Measurements from ENCODE around the gene WWOX. TPM values are rescaled to one million over a fixed set of nuclear protein-coding genes. Genes with fewer than 3 reads are reported as not detected.

WWOX gene
- polyA plus RNA-seq, 4 donors = 4.9 to 15.8 (median 7.0) TPM

DNA sequence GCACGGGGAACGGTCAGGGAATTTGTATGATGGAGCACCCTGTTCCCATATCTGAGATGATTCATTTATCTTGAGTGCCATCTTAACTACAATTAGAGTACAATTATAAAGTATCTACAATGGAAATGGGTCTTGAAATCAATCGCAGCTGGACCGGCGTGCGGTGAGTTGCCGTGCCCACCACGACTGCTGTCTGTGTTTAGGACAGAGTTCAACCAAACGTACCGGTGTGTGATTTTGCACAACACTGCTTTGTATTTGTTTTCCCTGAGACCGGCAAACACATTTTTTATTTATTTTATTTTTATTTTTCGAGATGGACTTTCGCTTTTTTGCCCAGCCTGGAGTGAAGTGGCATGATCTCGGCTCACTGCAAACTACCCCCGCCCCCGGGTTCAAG, 457.0 kb downstream of the WWOX start:
- Histone ChIP-seq H3K9me3 (ENCODE audit: control insufficient read depth in 2 of 2, insufficient read depth in 1 of 2, low read depth in 1 of 2, low read length in 1 of 2) (peaks cover 0 to 3% of the 10 kb centered on the region in 2 donors), H3K27me3 (ENCODE audit: control insufficient read depth in 3 of 3, insufficient read depth in 3 of 3, low read length in 3 of 3) (no peaks in the 10 kb centered on the region), H3K27ac (ENCODE audit: low read depth in 1 of 3, low read length in 2 of 3) (no peak overlapping the region), H3K36me3 (ENCODE audit: control insufficient read depth in 3 of 3, insufficient read depth in 2 of 3, low read depth in 1 of 3, low read length in 3 of 3) (no peaks in the 10 kb centered on the region), H3K4me1 (ENCODE audit: control insufficient read depth in 3 of 3, insufficient read depth in 2 of 3, low read depth in 1 of 3, low read length in 2 of 3) (peaks cover 0 to 3% (median 0%) of the 10 kb centered on the region in 3 donors), H3K4me3 (ENCODE audit: low read depth in 1 of 3, low read length in 3 of 3) (no peak overlapping the region)
- DNase-seq (no peak), FAIRE-seq (no peak)
- 94 to 96% (median 96%) methylated on average over 16 of the region's 16 CpGs for WGBS, 3 donors

GRCh38 chr16:78560997-78561396, 461.5 kb downstream of the WWOX start:
- WGBS, 3 donors = 95 to 96% (median 96%) methylated on average over 1 of the region's 1 CpG
- no peak for DNase-seq
- no peak for FAIRE-seq
- Histone ChIP-seq H3K4me1 (ENCODE audit: control insufficient read depth in 3 of 3, insufficient read depth in 2 of 3, low read depth in 1 of 3, low read length in 2 of 3) (no peaks in the 10 kb centered on the region), H3K27ac (ENCODE audit: low read depth in 1 of 3, low read length in 2 of 3) (no peak overlapping the region), H3K4me3 (ENCODE audit: low read depth in 1 of 3, low read length in 3 of 3) (no peak overlapping the region), H3K27me3 (ENCODE audit: control insufficient read depth in 3 of 3, insufficient read depth in 3 of 3, low read length in 3 of 3) (no peaks in the 10 kb centered on the region), H3K9me3 (ENCODE audit: control insufficient read depth in 2 of 2, insufficient read depth in 1 of 2, low read depth in 1 of 2, low read length in 1 of 2) (peaks cover 0 to 6% of the 10 kb centered on the region in 2 donors), H3K36me3 (ENCODE audit: control insufficient read depth in 3 of 3, insufficient read depth in 2 of 3, low read depth in 1 of 3, low read length in 3 of 3) (no peaks in the 10 kb centered on the region)

GRCh38 chr16:78562111-78562510, 462.7 kb downstream of the WWOX start:
- no peak for FAIRE-seq
- no peaks in the 10 kb centered on the region for H3K27me3 ChIP-seq (ENCODE audit: control insufficient read depth in 3 of 3, insufficient read depth in 3 of 3, low read length in 3 of 3)
- no peaks in the 10 kb centered on the region for H3K36me3 ChIP-seq (ENCODE audit: control insufficient read depth in 3 of 3, insufficient read depth in 2 of 3, low read depth in 1 of 3, low read length in 3 of 3)
- H3K4me3 ChIP-seq (ENCODE audit: low read depth in 1 of 3, low read length in 3 of 3) = no peak overlapping the region
- WGBS, 3 donors = 84 to 95% (median 89%) methylated on average over 6 of the region's 6 CpGs
- no peak overlapping the region for H3K27ac ChIP-seq (ENCODE audit: low read depth in 1 of 3, low read length in 2 of 3)
- H3K9me3 ChIP-seq (ENCODE audit: control insufficient read depth in 2 of 2, insufficient read depth in 1 of 2, low read depth in 1 of 2, low read length in 1 of 2) = peaks cover 0 to 6% of the 10 kb centered on the region in 2 donors
- no peak for DNase-seq
- no peaks in the 10 kb centered on the region for H3K4me1 ChIP-seq (ENCODE audit: control insufficient read depth in 3 of 3, insufficient read depth in 2 of 3, low read depth in 1 of 3, low read length in 2 of 3)

DNA sequence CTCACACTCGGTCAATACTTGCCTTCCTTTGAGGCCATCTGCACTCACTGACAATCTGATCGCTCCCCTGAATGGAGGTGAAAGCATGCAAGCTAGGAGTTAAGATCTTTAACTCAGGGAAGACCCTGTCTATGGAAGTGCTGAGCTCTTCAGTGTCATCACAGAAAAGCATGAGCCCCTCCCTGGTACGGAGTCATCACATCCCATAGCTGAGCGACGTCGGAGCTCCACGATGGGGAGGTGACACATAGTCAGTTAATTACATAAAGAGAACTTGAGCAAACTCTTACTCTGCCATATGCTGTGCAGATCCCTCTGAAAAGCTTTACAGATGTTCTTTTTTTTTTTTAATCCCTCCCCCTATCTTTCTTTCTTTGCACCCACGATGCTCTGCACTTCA, 463.2 kb downstream of the WWOX start:
- peaks cover 0 to 6% of the 10 kb centered on the region in 2 donors for H3K9me3 ChIP-seq (ENCODE audit: control insufficient read depth in 2 of 2, insufficient read depth in 1 of 2, low read depth in 1 of 2, low read length in 1 of 2)
- WGBS, 3 donors = 89 to 92% (median 91%) methylated on average over 8 of the region's 8 CpGs
- H3K4me3 ChIP-seq (ENCODE audit: low read depth in 1 of 3, low read length in 3 of 3) = no peak overlapping the region
- FAIRE-seq (no peak), DNase-seq (no peak)
- no peak overlapping the region for H3K27ac ChIP-seq (ENCODE audit: low read depth in 1 of 3, low read length in 2 of 3)
- no peaks in the 10 kb centered on the region for H3K36me3 ChIP-seq (ENCODE audit: control insufficient read depth in 3 of 3, insufficient read depth in 2 of 3, low read depth in 1 of 3, low read length in 3 of 3)
- no peaks in the 10 kb centered on the region for H3K27me3 ChIP-seq (ENCODE audit: control insufficient read depth in 3 of 3, insufficient read depth in 3 of 3, low read length in 3 of 3)
- H3K4me1 ChIP-seq (ENCODE audit: control insufficient read depth in 3 of 3, insufficient read depth in 2 of 3, low read depth in 1 of 3, low read length in 2 of 3) = no peaks in the 10 kb centered on the region

- DNase-seq (no peak), FAIRE-seq (no peak)
- Histone ChIP-seq H3K27ac (ENCODE audit: low read depth in 1 of 3, low read length in 2 of 3) (no peak overlapping the region), H3K36me3 (ENCODE audit: control insufficient read depth in 3 of 3, insufficient read depth in 2 of 3, low read depth in 1 of 3, low read length in 3 of 3) (no peaks in the 10 kb centered on the region), H3K27me3 (ENCODE audit: control insufficient read depth in 3 of 3, insufficient read depth in 3 of 3, low read length in 3 of 3) (no peaks in the 10 kb centered on the region), H3K9me3 (ENCODE audit: control insufficient read depth in 2 of 2, insufficient read depth in 1 of 2, low read depth in 1 of 2, low read length in 1 of 2) (peaks cover 0 to 6% of the 10 kb centered on the region in 2 donors), H3K4me1 (ENCODE audit: control insufficient read depth in 3 of 3, insufficient read depth in 2 of 3, low read depth in 1 of 3, low read length in 2 of 3) (no peaks in the 10 kb centered on the region), H3K4me3 (ENCODE audit: low read depth in 1 of 3, low read length in 3 of 3) (no peak overlapping the region)
- WGBS, 3 donors = 90 to 93% (median 92%) methylated on average over 7 of the region's 7 CpGs
Measured at GRCh38 chr16:78563905-78564304, 464.5 kb downstream of the WWOX start.

- no peaks in the 10 kb centered on the region for H3K36me3 ChIP-seq (ENCODE audit: control insufficient read depth in 3 of 3, insufficient read depth in 2 of 3, low read depth in 1 of 3, low read length in 3 of 3)
- H3K27ac ChIP-seq (ENCODE audit: low read depth in 1 of 3, low read length in 2 of 3) = no peak overlapping the region
- no peaks in the 10 kb centered on the region for H3K4me1 ChIP-seq (ENCODE audit: control insufficient read depth in 3 of 3, insufficient read depth in 2 of 3, low read depth in 1 of 3, low read length in 2 of 3)
- DNase-seq = no peak
- no peak for FAIRE-seq
- no peaks in the 10 kb centered on the region for H3K27me3 ChIP-seq (ENCODE audit: control insufficient read depth in 3 of 3, insufficient read depth in 3 of 3, low read length in 3 of 3)
- H3K9me3 ChIP-seq (ENCODE audit: control insufficient read depth in 2 of 2, insufficient read depth in 1 of 2, low read depth in 1 of 2, low read length in 1 of 2) = peaks cover 0 to 3% of the 10 kb centered on the region in 2 donors
- H3K4me3 ChIP-seq (ENCODE audit: low read depth in 1 of 3, low read length in 3 of 3) = no peak overlapping the region
- WGBS, 3 donors = 76 to 87% (median 76%) methylated on average over 5 of the region's 5 CpGs
Measured at GRCh38 chr16:78566397-78567073, 467.1 kb downstream of the WWOX start.

DNA sequence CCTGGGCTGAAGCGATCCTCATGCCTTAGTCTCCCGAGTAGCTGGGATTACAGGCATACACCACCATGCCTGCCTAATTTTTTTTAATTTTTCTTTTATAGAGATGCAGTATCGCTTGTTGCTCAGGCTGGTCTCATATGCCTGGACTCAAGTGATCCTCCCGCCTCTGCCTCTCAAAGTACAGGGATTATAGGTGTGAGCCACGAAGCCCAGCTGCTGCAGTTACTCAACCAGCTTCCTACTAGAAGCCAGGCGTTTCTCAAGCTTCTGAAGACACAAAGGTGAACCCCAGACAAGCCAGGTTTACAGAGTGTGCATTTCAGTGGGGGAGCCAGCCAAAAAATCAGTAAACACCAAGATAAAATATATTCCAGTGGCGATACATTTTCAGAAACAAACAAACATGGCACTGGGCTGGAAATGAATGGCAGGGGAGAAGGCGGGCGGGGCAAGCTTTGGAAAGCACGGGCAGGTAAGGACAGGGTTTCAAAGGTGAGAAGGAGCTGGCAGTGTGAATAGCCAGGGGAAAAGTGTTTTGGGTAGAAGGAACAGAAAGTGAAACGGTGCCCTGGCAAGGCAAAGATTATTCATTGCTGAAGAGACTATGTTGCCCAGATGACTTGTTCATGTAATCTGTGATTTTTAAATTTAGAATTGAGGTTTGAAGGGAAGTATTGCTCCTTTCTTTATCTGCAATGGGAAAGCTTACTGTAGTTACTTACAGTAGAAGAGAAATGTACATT, 471.1 kb downstream of the WWOX start:
- no peak for FAIRE-seq
- H3K9me3 ChIP-seq (ENCODE audit: control insufficient read depth in 2 of 2, insufficient read depth in 1 of 2, low read depth in 1 of 2, low read length in 1 of 2) = peaks cover 0 to 6% of the 10 kb centered on the region in 2 donors

DNA sequence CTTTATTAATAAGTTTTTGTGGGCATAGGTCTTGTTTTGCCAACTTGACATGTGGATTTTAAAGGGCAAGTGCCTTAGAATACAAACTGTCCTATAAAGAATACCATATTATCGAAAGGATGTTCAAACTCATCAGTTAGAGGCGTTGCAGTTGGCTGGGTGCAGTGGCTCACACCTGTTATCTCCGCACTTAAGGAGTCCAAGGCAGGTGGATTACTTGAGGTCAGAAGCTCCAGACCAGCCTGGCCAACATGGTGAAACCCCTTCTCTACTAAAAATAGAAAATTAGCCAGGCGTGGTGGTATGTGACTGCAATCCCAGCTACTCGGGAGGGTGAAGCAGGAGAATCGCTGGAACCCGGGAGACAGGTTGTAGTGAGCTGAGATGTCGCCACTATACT, 472.0 kb downstream of the WWOX start:
- peaks cover 0 to 3% of the 10 kb centered on the region in 2 donors for H3K9me3 ChIP-seq (ENCODE audit: control insufficient read depth in 2 of 2, insufficient read depth in 1 of 2, low read depth in 1 of 2, low read length in 1 of 2)
- H3K4me1 ChIP-seq (ENCODE audit: control insufficient read depth in 3 of 3, insufficient read depth in 2 of 3, low read depth in 1 of 3, low read length in 2 of 3) = no peaks in the 10 kb centered on the region
- WGBS, 3 donors = 94 to 95% (median 94%) methylated on average over 8 of the region's 8 CpGs
- FAIRE-seq (no peak), DNase-seq (no peak)
- no peaks in the 10 kb centered on the region for H3K36me3 ChIP-seq (ENCODE audit: control insufficient read depth in 3 of 3, insufficient read depth in 2 of 3, low read depth in 1 of 3, low read length in 3 of 3)
- H3K27ac ChIP-seq (ENCODE audit: low read depth in 1 of 3, low read length in 2 of 3) = no peak overlapping the region
- H3K27me3 ChIP-seq (ENCODE audit: control insufficient read depth in 3 of 3, insufficient read depth in 3 of 3, low read length in 3 of 3) = no peaks in the 10 kb centered on the region
- no peak overlapping the region for H3K4me3 ChIP-seq (ENCODE audit: low read depth in 1 of 3, low read length in 3 of 3)

More for the DNA sequence above, 471.1 kb downstream of the WWOX start:
- Histone ChIP-seq H3K36me3 (ENCODE audit: control insufficient read depth in 3 of 3, insufficient read depth in 2 of 3, low read depth in 1 of 3, low read length in 3 of 3) (no peaks in the 10 kb centered on the region), H3K4me3 (ENCODE audit: low read depth in 1 of 3, low read length in 3 of 3) (no peak overlapping the region), H3K4me1 (ENCODE audit: control insufficient read depth in 3 of 3, insufficient read depth in 2 of 3, low read depth in 1 of 3, low read length in 2 of 3) (no peaks in the 10 kb centered on the region), H3K27ac (ENCODE audit: low read depth in 1 of 3, low read length in 2 of 3) (no peak overlapping the region), H3K27me3 (ENCODE audit: control insufficient read depth in 3 of 3, insufficient read depth in 3 of 3, low read length in 3 of 3) (no peaks in the 10 kb centered on the region)
- DNase-seq = peak in 1 of 2 donors; percentile 51
- WGBS, 3 donors = 61 to 77% (median 63%) methylated on average over 11 of the region's 11 CpGs
